ENCODE data around the gene PELI3. TPM values are rescaled to one million over a fixed set of nuclear protein-coding genes. Genes with fewer than 3 reads are reported as not detected.

PELI3 gene
- total and polyA plus RNA-seq, 2 of the 8 experiments (the other 6 are each of a cell fraction or from before 2014, with no cell fraction given), result 5.2 to 7.6 TPM

DNA sequence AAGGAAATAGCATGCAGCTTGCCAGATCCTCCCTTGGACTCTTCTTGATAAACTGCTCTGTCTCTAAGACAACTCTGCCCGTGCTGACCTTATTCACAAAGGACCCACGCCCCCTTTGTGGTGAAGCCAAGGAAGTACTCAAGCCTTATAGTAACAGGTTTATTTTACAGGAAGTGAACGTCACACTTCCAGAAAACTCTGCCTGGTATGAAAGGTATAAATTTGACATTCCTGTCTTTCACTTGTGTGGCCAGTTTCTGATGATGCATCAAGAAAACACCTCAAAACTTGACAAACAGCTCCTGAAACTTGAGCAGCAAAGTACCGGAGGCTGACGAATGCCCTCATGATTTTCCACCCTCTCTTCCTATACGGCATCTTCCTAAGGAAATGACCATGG, 12.5 kb upstream of the PELI3 start (continued):
- TF ChIP-seq, protein P1, sequence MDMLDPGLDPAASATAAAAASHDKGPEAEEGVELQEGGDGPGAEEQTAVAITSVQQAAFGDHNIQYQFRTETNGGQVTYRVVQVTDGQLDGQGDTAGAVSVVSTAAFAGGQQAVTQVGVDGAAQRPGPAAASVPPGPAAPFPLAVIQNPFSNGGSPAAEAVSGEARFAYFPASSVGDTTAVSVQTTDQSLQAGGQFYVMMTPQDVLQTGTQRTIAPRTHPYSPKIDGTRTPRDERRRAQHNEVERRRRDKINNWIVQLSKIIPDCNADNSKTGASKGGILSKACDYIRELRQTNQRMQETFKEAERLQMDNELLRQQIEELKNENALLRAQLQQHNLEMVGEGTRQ (IDR thresholded peaks at IDR 0.05; ENCODE audit: low read length), result no peak
- TF ChIP-seq KDM5A (IDR thresholded peaks at IDR 0.05; ENCODE audit: low read length) (no peak), POLR2A (IDR thresholded peaks at IDR 0.05; ENCODE audit: control extremely low read depth in 1 of 2, low read depth in 2 of 2, low read length in 2 of 2) (no peak)
